Right lobe of liver (tissue), 6 donors: Measurements from ENCODE around the gene SLC35F4. TPM values are rescaled to one million over a fixed set of nuclear protein-coding genes. Genes with fewer than 3 reads are reported as not detected.

Source experiments
- ATAC-seq, 4 donors: fragments of 200-7000 bp; cut with Tn5 transposase; one replicate each; pipeline ENCODE4 v1.9.1; 2020; ENCODE audit warnings: mild to moderate bottlenecking in 4 of 4, moderate library complexity in 4 of 4
- DNase-seq, 3 donors: peaks; one replicate each; pipeline ENCODE4 v3.0.0-alpha.2; 2020
- H3K27ac ChIP-seq, 3 donors: fragments of 200-600 bp; one replicate each; pipeline ENCODE4 v1.8.0; 2022
- H3K27me3 ChIP-seq, 2 donors: fragments of 200-600 bp; one replicate each; pipeline ENCODE4 v1.8.0; 2022
- H3K36me3 ChIP-seq, 4 donors: fragments of 200-600 bp; sonication (generic) in 1 of 4; one replicate each; pipeline versions ENCODE4 v1.5.1 to v1.8.0; 2017 to 2022; ENCODE audit warnings: control low read depth in 1 of 4
- H3K4me1 ChIP-seq, 4 donors: fragments of 200-600 bp; sonication (generic) in 1 of 4; one replicate each; pipeline versions ENCODE4 v1.5.1 to v1.8.0; 2017 to 2022; ENCODE audit warnings: control low read depth in 1 of 4
- H3K4me3 ChIP-seq, 3 donors: fragments of 200-600 bp; one replicate each; pipeline ENCODE4 v1.8.0; 2022
- H3K9me3 ChIP-seq, 4 donors: fragments of 200-600 bp; sonication (generic) in 1 of 4; one replicate each; pipeline versions ENCODE4 v1.5.1 to v1.8.0; 2017 to 2022; ENCODE audit warnings: control low read depth in 1 of 4
- POLR2A ChIP-seq: fragments of 450-650 bp; IDR thresholded peaks from one replicate; pipeline ENCODE4 v1.6.1; 2017; ENCODE audit warnings: antibody characterized with exemption, mild to moderate bottlenecking
- WGBS: methylation state at CpG from one replicate; pipeline ENCODE4 v1.1.6; 2018; ENCODE audit warnings: low coverage, low lambda C conversion rate; ENCODE audit not compliant: insufficient coverage; ENCODE audit errors: missing lambda C conversion rate; 5-methylcytosine and 5-hydroxymethylcytosine counted together
- intact Hi-C, 2 donors: fragments of 100-400 bp; cut with DNase I; formaldehyde crosslinking; loops; one replicate each; pipeline versions ENCODE4 v1.11.2 to v1.14.1; 2022
- total RNA-seq, 6 experiments: library from RNA; depleted of rRNA in 2 of 6; stranded (reverse); fragments of >200 nt in 2 of 6; fragmentation: NEBNext Ultra II Directional in 3 of 6; extraction: Animal tissue kit (Norgen Biotek cat#: 25700) in 3 of 6; gene quantifications; one replicate each; pipeline versions ENCODE4 v1.1.0 to v1.2.4, GENCODE V29; 2016 to 2023
- TF ChIP-seq, protein P1 (sequence below), 4 donors: fragments of 200-600 bp in 3 of 4; fragments of 450-650 bp in 1 of 4; IDR thresholded peaks; one replicate each; pipeline versions ENCODE4 v1.5.1 to v1.8.0; 2016 to 2022; ENCODE audit warnings: antibody characterized with exemption in 4 of 4, mild to moderate bottlenecking in 2 of 4
- donor health status: DM: no; HTN: yes; CAD: no.
- donor health status: DM: no; HTN: no; CAD: no.
- donor health status: DM: no; HTN: no; CAD: no.
- donor health status: DM: no; HTN: yes; CAD: no.
- donor health status: DM: no; HTN: yes; CAD: no.

SLC35F4 gene
- total RNA-seq, 6 experiments from 2014 or later, result not detected

DNA sequence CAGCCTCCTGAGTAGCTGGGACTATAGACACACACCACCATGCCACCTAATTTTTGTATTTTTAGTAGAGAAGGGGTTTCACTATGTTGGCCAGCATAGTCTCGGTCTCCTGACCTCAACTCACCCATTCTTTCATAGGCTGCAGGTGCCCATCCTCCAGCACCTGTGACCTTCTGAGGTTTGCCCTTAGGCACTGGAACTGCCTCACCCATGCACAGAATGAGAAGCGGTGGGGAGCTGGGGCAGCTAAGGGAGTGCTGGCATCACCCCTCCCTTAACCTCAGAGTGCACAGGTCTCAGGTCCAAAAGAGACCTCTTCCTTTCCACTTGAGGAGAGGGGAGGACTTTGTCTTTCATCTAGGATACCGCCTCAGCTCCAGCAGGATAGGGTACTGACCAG, 194.9 kb downstream of the SLC35F4 start:
- H3K36me3 ChIP-seq, result no peaks in the 10 kb centered on the region
- WGBS, result 33% methylated on average over 1 of the region's 3 CpGs
- no peaks in the 10 kb centered on the region for H3K9me3 ChIP-seq
- H3K4me1 ChIP-seq, result no peaks in the 10 kb centered on the region
- H3K27me3 ChIP-seq, result no peaks in the 10 kb centered on the region
- DNase-seq, result no peak
- no peak for ATAC-seq
- TF ChIP-seq POLR2A, result no peak
- TF ChIP-seq, protein P1, sequence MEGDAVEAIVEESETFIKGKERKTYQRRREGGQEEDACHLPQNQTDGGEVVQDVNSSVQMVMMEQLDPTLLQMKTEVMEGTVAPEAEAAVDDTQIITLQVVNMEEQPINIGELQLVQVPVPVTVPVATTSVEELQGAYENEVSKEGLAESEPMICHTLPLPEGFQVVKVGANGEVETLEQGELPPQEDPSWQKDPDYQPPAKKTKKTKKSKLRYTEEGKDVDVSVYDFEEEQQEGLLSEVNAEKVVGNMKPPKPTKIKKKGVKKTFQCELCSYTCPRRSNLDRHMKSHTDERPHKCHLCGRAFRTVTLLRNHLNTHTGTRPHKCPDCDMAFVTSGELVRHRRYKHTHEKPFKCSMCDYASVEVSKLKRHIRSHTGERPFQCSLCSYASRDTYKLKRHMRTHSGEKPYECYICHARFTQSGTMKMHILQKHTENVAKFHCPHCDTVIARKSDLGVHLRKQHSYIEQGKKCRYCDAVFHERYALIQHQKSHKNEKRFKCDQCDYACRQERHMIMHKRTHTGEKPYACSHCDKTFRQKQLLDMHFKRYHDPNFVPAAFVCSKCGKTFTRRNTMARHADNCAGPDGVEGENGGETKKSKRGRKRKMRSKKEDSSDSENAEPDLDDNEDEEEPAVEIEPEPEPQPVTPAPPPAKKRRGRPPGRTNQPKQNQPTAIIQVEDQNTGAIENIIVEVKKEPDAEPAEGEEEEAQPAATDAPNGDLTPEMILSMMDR (IDR thresholded peaks at IDR 0.05), result no peak
- no peak overlapping the region for H3K4me3 ChIP-seq
- no peak overlapping the region for H3K27ac ChIP-seq
- intact Hi-C loops, result no loop called here

DNA sequence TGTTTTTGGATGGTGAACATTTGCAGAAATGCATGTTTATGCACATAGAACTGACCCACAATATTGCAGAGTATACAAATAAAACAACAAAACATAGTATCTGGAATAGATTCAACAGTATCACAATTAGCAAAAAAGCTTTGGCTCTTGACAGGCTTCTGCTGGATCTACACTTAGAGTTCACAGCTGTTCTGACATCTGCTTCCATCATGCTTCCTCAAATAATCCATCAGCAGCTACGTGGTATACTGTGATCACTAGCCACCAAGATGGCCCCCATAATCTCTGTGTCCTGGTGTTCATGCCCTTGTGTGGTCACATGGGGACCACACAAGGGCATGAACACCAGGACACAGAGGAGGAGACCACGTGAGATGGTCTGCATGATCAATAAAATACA, 205.7 kb downstream of the SLC35F4 start:
- H3K4me1 ChIP-seq, result no peaks in the 10 kb centered on the region
- no peak overlapping the region for H3K27ac ChIP-seq
- WGBS, result 23% methylated on average over 2 of the region's 2 CpGs
- no peaks in the 10 kb centered on the region for H3K9me3 ChIP-seq
- ATAC-seq (no peak), DNase-seq (no peak)
- TF ChIP-seq, protein P1 (IDR thresholded peaks at IDR 0.05), result no peak
- TF ChIP-seq POLR2A, result no peak
- intact Hi-C loops, result no loop called here
- no peaks in the 10 kb centered on the region for H3K27me3 ChIP-seq
- H3K36me3 ChIP-seq, result no peaks in the 10 kb centered on the region
- no peak overlapping the region for H3K4me3 ChIP-seq

DNA sequence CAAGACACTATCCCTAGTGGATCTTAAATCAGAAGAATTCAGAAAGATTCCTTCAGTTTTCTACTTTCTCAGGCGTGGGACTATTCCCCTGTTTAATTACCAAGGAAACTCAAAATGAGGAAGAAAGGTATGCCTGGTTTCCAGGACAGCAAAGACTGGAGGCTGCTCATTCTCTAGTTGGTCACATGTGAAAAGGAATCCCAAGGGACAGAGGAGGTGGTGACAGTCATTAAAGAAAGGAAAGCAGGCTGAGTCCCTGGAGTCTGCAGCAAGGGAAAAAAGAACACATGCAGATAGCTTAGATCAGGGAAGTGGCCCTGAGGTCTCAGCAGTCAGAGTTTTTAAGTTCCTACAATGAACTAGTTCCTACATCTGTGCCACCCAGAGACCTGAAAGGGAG, 206.8 kb downstream of the SLC35F4 start:
- H3K4me3 ChIP-seq, result no peak overlapping the region
- H3K9me3 ChIP-seq, result no peaks in the 10 kb centered on the region
- H3K27me3 ChIP-seq, result no peaks in the 10 kb centered on the region
- WGBS, result 8% methylated on average over 1 of the region's 1 CpG
- no peak for TF ChIP-seq POLR2A
- TF ChIP-seq, protein P1 (IDR thresholded peaks at IDR 0.05), result no peak
- intact Hi-C loops, result no loop called here
- no peaks in the 10 kb centered on the region for H3K36me3 ChIP-seq
- no peaks in the 10 kb centered on the region for H3K4me1 ChIP-seq
- no peak for ATAC-seq
- DNase-seq, result no peak
- H3K27ac ChIP-seq, result no peak overlapping the region

DNA sequence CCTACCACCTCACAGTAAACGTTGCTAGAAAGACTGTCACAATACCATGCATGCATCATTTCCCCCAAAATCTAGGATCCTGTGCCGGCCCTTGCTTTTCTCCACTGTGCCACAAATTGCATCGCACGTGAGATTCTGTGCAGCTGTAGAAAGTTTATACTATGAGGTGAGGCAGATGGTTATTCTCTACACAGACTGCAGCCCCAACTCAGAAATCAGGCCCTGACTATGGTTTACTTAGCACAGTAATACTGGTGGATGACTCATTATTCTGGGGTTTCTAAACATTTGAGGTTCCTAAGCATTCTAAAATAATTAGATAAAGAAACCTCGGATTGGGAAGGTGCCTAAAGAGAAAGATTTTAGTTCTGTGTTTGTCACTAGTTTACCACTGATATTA, 208.4 kb downstream of the SLC35F4 start:
- ATAC-seq, result no peak
- no peaks in the 10 kb centered on the region for H3K36me3 ChIP-seq
- intact Hi-C loops, result no loop called here
- DNase-seq, result no peak
- no peak overlapping the region for H3K27ac ChIP-seq
- no peaks in the 10 kb centered on the region for H3K4me1 ChIP-seq
- WGBS, result 60% methylated on average over 5 of the region's 5 CpGs
- no peaks in the 10 kb centered on the region for H3K9me3 ChIP-seq
- no peak for TF ChIP-seq POLR2A
- TF ChIP-seq, protein P1 (IDR thresholded peaks at IDR 0.05), result no peak
- no peaks in the 10 kb centered on the region for H3K27me3 ChIP-seq
- H3K4me3 ChIP-seq, result no peak overlapping the region

DNA sequence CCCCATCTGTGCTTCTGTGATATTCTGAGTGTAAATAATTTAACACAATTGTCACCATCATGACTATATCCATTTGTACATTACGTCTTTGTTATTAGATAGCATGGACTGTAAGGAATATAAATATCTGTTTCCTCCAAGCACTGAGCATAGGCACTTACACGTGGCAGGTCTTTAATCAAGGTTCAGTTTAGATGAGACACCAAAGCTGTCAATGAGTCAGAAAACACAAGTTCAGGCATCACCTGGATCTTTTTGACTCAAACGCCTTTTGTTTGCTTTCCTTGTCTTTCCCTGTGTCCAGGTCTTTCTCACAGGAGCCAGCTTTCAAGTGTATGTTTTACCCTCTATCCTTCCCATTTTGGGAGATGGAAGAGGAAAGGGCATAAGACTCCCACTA, 209.0 kb downstream of the SLC35F4 start:
- Histone ChIP-seq H3K4me3 (no peak overlapping the region), H3K36me3 (no peaks in the 10 kb centered on the region), H3K9me3 (no peaks in the 10 kb centered on the region), H3K27ac (no peak overlapping the region), H3K4me1 (no peaks in the 10 kb centered on the region), H3K27me3 (no peaks in the 10 kb centered on the region)
- WGBS, result 39% methylated on average over 3 of the region's 3 CpGs
- no peak for TF ChIP-seq POLR2A
- TF ChIP-seq, protein P1 (IDR thresholded peaks at IDR 0.05), result no peak
- intact Hi-C loops, result no loop called here
- DNase-seq (no peak), ATAC-seq (no peak)
